ENCODE data around the gene DENND4B.

DENND4B gene

DNA sequence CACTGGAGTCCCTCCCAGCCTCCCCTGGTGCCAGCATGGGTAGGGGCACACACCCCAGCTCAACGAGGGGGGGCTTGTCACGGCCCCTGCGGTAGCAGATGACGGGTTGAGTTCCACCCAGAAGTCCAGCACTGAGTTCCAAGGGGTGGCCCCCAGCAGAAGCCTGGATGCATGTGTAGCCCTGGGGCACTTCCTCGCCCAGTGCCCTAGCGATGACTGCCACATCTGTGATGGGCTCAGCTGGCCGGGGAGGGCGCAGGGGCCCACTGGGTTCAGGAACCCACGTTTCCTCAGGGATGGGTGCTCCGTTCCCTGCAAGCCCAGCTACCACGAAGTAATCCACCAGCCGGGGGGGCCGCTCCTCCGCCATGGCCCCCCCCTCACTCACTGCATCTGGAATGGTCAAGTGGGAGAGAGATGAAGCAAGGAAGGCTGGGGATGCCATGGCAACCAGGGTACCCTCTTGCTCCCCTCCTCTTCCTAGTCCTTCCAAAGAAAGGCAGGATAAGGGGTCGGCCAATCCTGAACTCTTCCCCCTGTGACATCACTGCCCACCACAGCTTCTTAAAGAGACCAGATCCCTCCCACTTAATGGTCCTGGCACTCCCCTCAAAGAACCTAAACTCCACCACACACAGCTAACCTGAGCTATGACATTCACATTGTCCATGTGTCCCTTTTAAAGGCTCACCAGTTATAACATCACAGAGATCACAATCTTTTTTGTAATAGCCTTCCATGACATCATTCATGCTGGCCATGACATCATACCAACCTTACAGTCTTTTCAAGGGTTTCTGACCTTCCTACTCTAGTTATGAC lies 2.3 kb downstream of the DENND4B start:
- no peak for DNase-seq

DNA sequence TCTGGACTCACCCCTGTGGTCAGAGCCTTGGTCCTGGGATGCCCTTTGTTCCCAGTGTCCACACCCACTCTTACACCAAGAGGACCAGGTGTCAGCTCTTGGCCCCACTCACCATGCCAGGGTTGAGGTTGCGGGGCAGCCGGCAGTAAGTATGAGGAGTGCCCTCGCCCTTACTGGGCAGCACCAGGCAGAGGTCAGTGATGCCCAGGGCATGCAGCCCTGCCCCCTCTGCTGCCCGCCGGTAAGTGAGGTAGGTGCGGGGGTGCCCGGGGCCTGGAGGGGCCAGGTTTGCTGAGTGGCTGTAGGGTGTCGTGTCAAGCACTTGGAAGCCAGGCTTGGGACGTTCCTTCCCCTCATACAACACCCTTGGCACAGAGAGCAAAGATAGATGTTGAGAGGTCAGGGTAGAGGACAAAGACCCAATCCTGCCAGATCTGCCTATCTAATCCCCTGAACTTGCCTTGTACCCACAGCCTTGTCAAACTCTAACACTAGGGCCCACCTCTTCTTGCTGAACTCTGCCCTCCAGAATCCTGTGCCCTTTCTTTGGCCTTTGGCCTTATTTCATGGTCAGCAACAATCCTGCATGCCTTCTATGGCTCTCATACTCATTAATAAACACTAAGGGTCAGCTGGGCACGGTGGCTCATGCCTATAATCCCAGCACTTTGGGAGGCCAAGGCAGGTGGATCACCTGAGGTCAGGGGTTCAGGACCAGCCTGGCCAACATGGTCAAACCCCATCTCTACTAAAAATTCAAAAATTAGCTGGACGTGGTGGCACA lies 3.6 kb downstream of the DENND4B start:
- no peak for DNase-seq

DNA sequence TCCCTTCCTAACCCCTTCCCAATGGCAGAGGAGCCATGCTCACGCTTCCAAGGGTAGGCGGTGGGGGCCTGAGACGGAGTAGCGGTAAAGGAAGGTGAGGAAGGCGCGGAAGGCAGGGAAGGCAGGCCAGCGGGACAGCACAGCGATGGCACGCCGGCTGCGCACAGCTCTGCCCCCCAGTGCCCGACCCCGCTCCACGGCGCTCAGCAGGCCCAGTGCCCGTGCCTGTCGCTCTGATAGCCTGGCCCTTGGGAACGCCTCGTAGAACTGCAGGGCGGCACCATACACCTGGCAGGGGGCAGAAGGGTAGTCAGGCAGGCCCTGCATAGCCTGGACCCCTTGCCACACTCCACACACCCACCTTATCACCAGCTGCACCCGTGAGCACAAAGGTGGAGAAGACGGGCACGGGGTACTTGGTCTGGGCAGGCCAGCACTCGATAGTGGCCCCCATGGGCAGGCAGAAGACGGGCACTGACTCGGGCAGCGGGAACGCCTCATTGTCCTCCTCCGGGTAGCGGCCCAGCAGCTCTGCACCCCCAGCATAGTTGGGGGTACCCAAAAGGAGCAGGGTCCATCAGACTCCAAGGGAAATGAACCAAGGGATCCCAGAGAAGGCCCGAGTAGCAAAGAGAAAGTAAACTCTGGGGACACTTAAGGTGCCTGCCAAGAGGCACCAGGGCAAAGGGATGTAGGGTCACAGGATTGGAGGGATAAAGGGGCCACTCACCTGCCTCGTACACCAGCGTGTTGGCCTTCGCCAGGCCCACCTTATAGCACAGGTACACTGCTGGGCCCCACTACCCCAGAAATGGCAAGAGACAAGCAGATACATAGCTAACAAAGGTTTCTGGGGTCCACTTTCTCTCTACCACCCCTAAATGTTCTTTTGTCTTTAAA lies 4.4 kb downstream of the DENND4B start:
- no peak for DNase-seq

DNA sequence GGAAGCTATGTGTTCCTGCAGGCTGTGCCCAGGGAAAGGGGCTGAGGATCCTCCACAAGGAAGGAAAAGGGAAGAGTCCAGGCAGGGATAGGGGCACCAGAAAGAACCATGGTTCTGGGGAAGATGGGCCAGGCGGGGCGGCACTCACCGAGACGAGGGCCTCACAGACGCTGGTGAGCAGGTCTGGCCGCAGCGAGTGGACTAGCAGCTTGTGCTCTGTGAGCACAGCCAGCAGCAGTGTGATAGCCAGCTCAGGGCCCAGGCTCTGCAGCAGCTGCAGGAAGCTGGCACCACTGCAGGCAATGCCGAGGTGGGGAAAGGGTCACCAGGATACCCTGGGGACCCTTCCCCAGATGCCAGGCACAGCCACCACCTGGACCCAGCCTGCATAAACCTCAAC lies 5.8 kb downstream of the DENND4B start:
- no peak for DNase-seq

DNA sequence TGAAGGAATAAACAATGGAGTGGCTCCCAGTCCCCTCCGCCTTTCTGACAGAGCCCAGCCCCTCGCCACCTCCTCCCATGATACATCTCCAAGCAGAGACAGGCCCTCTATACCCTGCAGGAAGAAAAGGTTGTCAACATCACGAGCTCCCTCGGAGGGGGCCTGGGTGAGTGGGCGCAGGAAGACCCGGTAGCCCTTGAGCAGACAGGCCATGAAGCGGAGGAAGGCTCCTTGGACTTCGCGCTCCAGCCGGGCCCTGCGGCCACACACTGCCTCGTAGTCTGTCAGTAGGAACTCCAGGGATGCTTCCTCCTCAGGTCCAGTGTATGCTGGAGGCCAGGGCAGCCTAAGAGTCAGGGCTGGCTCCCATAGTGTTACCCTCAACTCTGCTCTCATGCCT lies 7.0 kb downstream of the DENND4B start:
- no peak for DNase-seq

DNA sequence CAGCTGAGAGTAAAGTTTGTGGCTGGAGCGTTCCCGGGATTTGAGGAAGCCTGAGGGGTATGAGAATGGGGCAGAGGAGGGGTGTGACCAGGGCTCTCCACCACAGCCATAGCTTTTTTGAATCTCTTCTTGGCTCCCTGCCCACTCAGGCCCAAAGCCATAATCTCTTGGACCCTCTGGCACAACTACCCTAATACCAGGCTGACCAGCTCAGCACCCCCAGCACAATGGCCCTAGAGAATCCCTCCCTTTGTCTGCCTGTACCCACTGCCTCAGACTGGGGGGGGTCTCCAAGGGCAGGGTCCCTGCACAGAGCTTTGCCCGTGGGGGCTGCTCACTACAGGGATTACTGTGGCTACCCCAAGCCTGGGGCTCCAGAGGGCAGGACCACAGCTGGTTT lies 7.5 kb downstream of the DENND4B start:
- no peak for DNase-seq

- no peak for DNase-seq
Observed at GRCh38 chr1:153937331-153937730, 9.2 kb downstream of the DENND4B start.

DNA sequence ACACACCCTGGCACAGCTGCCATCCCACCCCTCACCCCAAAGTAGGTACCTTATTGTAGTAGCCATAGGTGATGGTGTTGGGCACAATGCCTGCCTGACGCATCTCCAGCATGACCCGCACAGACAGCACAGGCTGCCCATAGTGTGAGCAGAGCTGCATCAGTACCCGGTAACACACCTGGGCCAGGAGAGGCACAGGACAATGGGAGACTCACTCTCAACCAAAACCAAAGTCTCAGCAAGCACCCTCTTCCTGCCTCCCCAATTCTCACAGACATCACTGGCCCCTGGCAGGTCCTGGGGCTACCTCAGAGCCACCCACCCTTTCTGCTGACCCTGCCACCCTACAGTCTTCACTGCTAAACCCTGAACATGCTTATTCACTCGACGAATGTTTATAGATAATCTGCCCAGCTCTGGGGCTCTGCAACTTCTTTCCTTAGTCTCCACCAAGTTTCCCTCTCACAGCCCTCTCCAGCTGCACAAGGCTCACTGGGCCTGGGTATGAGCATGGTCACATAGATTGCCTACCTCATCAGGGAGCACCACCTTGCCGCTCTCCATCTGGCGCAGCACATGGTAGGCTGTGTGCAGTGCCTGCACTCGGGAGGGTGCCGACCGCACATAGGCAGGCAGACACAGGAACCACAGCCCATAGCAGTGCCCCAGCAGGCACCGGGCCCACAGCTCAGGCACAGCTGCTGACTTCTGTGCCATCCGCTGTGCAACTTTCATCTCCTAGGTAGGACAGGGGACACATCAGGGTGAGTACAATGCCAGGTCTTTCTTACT lies 10.3 kb downstream of the DENND4B start:
- no peak for DNase-seq

- DNase-seq, result no peak
Observed at GRCh38 chr1:153934746-153935145, 11.8 kb downstream of the DENND4B start.

- DNase-seq, result no peak
Observed at GRCh38 chr1:153933955-153934354, 12.6 kb downstream of the DENND4B start.

- no peak for DNase-seq
Observed at GRCh38 chr1:153933430-153933829, 13.1 kb downstream of the DENND4B start.

DNA sequence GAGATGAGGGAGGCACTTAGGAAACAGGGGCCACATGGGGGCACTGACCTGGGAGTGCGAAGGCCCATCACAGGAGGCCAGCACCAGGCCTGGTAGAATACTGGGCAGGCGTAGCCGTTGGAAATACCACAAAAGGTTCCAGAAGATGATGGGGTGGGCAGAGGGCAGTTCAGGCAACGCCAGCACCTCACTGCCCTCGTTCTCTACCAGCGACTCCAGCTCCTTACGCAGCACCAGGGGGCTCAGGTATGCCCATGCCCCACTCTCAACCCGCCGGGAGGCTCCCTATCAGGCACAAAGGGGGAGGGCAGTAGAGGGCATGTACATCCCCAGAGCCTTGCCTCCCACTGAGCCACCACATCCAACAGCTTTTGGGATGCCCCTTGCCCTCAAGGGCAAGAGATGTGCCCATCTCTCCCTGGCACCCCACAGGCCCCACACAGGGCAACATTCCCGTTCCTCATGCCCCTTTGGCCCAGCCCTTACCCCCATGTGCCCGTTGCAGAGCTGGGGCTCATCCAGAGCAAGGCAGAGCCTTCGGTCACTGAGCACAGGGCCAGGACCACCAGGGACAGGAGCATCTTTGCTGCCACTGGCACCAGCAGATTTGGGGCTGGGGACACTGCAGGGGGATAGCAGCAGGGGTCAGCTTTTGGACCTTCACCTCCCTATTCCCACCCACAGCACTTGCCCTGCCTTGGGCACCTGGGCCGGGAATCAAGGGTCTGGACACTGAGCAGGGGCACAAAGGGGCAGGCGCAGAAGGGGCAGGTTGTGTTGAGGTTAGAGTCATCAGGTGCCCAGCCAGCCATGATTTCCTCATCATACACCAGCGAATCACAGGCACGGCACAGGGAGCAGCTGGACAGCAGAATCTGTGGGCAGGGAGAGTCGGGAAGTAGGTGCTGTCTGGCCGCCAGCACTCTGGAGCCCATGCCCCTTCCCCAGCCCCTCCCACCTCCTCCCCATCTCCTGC lies 14.1 kb downstream of the DENND4B start:
- no peak for DNase-seq

- no peak for DNase-seq
Observed at GRCh38 chr1:153929981-153930948, 16.3 kb downstream of the DENND4B start.

- DNase-seq, result no peak
Observed at GRCh38 chr1:153929426-153929825, 17.1 kb downstream of the DENND4B start.

DNA sequence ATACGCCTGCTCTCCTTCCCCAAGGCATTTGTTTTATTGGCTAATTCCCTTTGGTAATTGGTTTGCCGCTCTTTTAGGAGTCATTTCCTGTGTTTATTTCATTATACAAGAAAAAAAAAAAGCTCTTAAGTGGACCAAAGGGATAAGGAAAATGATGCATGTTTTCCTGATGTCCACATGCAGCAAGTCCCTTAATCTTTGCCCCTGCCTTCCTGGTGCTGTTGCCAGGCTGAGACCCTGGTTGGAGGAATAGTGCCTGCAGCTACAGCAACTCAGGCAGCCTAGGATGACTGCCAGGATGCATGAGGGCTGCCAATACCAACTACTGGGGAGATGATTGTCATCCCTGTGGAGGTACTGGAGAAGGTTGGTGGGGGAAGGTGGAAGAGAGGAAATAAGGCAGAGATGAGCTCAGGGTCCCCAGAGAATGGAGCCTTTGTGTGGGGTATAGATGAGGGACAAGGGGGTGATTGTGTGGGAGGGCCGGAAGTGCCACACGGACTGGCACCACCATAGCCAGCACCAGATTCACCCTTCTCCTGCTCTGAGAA lies 17.7 kb downstream of the DENND4B start:
- no peak for DNase-seq

DNA sequence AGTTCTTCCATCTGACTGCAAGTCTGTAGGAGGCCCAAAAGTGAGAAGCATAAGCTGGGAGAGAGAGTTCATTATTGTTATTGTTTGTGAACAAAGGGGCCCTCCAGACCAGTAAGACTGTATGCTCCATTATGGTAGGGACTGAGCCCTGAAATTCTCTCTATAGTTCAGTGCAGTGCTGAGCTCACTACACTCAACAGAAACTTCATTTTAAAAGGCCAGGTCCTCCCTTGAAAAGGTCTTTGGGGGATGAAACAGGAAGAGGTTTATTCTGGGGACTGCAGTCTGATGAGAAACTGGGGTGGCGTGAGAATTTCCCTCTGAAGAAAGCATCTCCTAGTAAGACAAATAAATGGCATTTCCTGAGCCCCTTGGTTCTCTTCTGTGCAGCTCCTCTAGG lies 18.3 kb downstream of the DENND4B start:
- no peak for DNase-seq

- DNase-seq, result no peak
Observed at GRCh38 chr1:153926405-153926804, 20.1 kb downstream of the DENND4B start.

GRCh38 chr1:153922972-153923925 lies 23.3 kb downstream of the DENND4B start, which contains the start of gene GATAD2B:
Gene GATAD2B, minus strand, starts transcription at chr1:153922972. Its CDS starts 94,625 bp downstream, at chr1:153828347.
- DNase-seq, result peak; percentile 96
